Measurements from ENCODE around the gene FANCE. TPM values are rescaled to one million over a fixed set of nuclear protein-coding genes. Genes with fewer than 3 reads are reported as not detected.
"Not testable (repeated sequence)": the region's sequence is repeated elsewhere in the genome, so short reads cannot be mapped to it uniquely, and the experiment has no call there.

The FANCE gene
- polyA plus RNA-seq, 2 of the 4 experiments (the other 2 are of a cell fraction), result 3.1 to 3.5 TPM

- TF ChIP-seq HEYL (CRISPR knock-in tag; IDR thresholded peaks at IDR 0.05) (no peak), JUNB (IDR thresholded peaks at IDR 0.05) (no peak), FOSB (CRISPR knock-in tag; IDR thresholded peaks at IDR 0.05) (no peak), RAD21 (conservative IDR thresholded peaks at IDR 0.05 in 1 of 2, IDR thresholded peaks at IDR 0.05 in 1 of 2) (no peak), RARB (CRISPR knock-in tag; IDR thresholded peaks at IDR 0.05) (no peak), ESRRA (IDR thresholded peaks at IDR 0.05; ENCODE audit: borderline replicate concordance, low read length) (no peak), CEBPB (IDR thresholded peaks at IDR 0.05) (no peak), FOXS1 (CRISPR knock-in tag; IDR thresholded peaks at IDR 0.05) (no peak), USF2 (IDR thresholded peaks at IDR 0.05) (no peak), HDAC2 (IDR thresholded peaks at IDR 0.05) (no peak), KDM1A (IDR thresholded peaks at IDR 0.05; ENCODE audit: low read depth) (no peak), SMC3 (IDR thresholded peaks at IDR 0.05) (no peak), EHF (CRISPR knock-in tag; IDR thresholded peaks at IDR 0.05) (no peak)
- ChIA-PET POLR2A (interaction anchor here (0.6 kb wide), 1 partner anchor 166 kb away, joined by 3 read pairs; no protein-coding TSS in a partner anchor), CTCF (interaction anchor here (0.9 to 2.2 kb wide), 6 partner anchors 13 to 137 kb away, joined by 3 to 5 read pairs (median 4); partner anchors contain the start of gene DEF6)
- no peak overlapping the region for H3K27ac ChIP-seq
- no peak for FAIRE-seq
- ATAC-seq, result no peak
- no peak overlapping the region for H3K4me2 ChIP-seq
- H3K4me1 ChIP-seq, result no peaks in the 10 kb centered on the region
- no peak overlapping the region for H3K4me3 ChIP-seq
- H3K9me3 ChIP-seq, result 0 out of 3 replicates have a peak, but pooled peaks cover 1% of the 10 kb centered on the region
- DNase-seq (ENCODE audit: low read depth in 1 of 2, low spot score in 1 of 2), result no peak
- WGBS (ENCODE audit: missing lambda C conversion rate), result 79% methylated on average over 11 of the region's 16 CpGs
Observed at GRCh38 chr6:35435074-35435837, 16.9 kb upstream of the FANCE start.

- Histone ChIP-seq H3K4me3 (no peak overlapping the region), H3K4me2 (no peak overlapping the region), H3K4me1 (no peaks in the 10 kb centered on the region), H3K27ac (no peak overlapping the region), H3K9me3 (no peaks in the 10 kb centered on the region)
- ChIA-PET POLR2A (no interaction called here), CTCF (interaction anchor here (0.8 to 2.2 kb wide), 7 partner anchors 12 to 138 kb away, joined by 3 to 7 read pairs (median 4); partner anchors contain the start of gene DEF6)
- DNase-seq (ENCODE audit: low read depth in 1 of 2, low spot score in 1 of 2), result no peak
- WGBS (ENCODE audit: missing lambda C conversion rate), result 28% methylated on average over 3 of the region's 8 CpGs
- FAIRE-seq, result no peak
- no peak for TF ChIP-seq ELK1 (IDR thresholded peaks at IDR 0.05; ENCODE audit: low read depth, low read length)
- no peak for TF ChIP-seq ESRRA (IDR thresholded peaks at IDR 0.05; ENCODE audit: borderline replicate concordance, low read length)
- TF ChIP-seq HMGXB4 (CRISPR knock-in tag; IDR thresholded peaks at IDR 0.05; ENCODE audit: borderline replicate concordance), result no peak
- TF ChIP-seq HOXB5 (CRISPR knock-in tag; IDR thresholded peaks at IDR 0.05), result no peak
- no peak for TF ChIP-seq JUN (IDR thresholded peaks at IDR 0.05)
- TF ChIP-seq RARB (CRISPR knock-in tag; IDR thresholded peaks at IDR 0.05), result no peak
- no peak for TF ChIP-seq PBX3 (IDR thresholded peaks at IDR 0.05)
- no peak for TF ChIP-seq USF2 (IDR thresholded peaks at IDR 0.05)
- no peak for TF ChIP-seq KDM1A (IDR thresholded peaks at IDR 0.05; ENCODE audit: low read depth)
- no peak for TF ChIP-seq ZC3H11A (IDR thresholded peaks at IDR 0.05)
- TF ChIP-seq CEBPB (IDR thresholded peaks at IDR 0.05), result no peak
- no peak for TF ChIP-seq HOXB13 (CRISPR knock-in tag; IDR thresholded peaks at IDR 0.05; ENCODE audit: low read depth)
- TF ChIP-seq SMC3 (IDR thresholded peaks at IDR 0.05), result no peak
- TF ChIP-seq EP300 (IDR thresholded peaks at IDR 0.05), result no peak
- TF ChIP-seq JUNB (IDR thresholded peaks at IDR 0.05), result no peak
- TF ChIP-seq HOXA7 (CRISPR knock-in tag; IDR thresholded peaks at IDR 0.05), result no peak
- no peak for TF ChIP-seq RAD21 (conservative IDR thresholded peaks at IDR 0.05 in 1 of 2, IDR thresholded peaks at IDR 0.05 in 1 of 2)
- no peak for TF ChIP-seq TP53 (CRISPR knock-in tag; IDR thresholded peaks at IDR 0.05)
- no peak for TF ChIP-seq NR3C1 (IDR thresholded peaks at IDR 0.05)
- TF ChIP-seq NFE2L2 (conservative IDR thresholded peaks at IDR 0.05; ENCODE audit: low read length), result no peak
- ATAC-seq, result no peak
Observed at GRCh38 chr6:35436071-35436857, 15.9 kb upstream of the FANCE start.

GRCh38 chr6:35438378-35439065, 13.6 kb upstream of the FANCE start:
- H3K4me1 ChIP-seq; H3K9me3 ChIP-seq; H3K4me2 ChIP-seq; POLR2A ChIA-PET; H3K27ac ChIP-seq; FAIRE-seq; ATAC-seq; H3K4me3 ChIP-seq; DNase-seq (ENCODE audit: low read depth in 1 of 2, low spot score in 1 of 2): not testable (repeated sequence)
- WGBS (ENCODE audit: missing lambda C conversion rate), result 92% methylated on average over 7 of the region's 7 CpGs
- CTCF ChIA-PET, result interaction anchor here (1.0 kb wide), 1 partner anchor 11 kb away, joined by 4 read pairs; no protein-coding TSS in a partner anchor

All from A549 (cell line).